GM21367 (cell line): Measurements from ENCODE around the gene PIWIL1.

Experiments used
- ATAC-seq: cut with Tn5 transposase; IDR thresholded peaks from one replicate; pipeline ENCODE4 v1.9.1; 2021; ENCODE audit not compliant: unreplicated experiment

PIWIL1 gene

DNA sequence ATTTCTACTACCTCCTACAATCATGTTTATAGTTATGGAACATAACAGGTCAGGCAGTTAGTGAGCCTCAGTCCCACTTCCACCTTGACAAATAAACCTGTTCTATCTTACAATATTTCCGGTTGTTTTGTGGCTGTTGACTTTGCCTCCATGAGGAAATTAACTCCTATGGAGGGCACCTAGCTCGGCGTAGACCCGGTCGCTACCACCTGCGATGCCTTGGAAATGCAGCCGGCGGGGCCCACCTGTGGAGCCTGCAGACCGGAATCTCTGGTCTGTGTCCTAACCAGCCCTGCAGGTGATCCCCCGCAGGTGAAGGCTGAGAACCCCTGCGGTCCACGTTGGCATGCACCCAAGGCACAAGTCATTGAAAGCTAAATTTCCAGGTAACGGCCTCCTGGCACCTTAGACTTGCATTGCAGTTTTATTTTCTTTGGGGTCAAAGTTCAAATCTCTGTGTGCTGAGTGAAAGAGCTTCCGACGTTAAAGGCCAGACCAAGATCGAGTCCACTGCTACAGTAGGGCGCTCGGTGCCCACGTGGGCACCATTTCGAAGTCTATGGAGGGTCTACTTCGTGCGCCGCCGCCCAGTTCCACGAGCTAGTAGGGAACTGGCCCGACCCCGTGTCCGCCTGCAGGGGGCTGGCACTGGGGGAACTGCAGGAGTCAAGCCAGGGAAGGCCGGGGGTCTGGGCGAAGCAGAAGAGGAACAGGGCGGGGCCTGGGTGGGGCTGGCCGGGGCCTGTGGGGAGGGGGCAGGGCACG is 782 bp upstream of the PIWIL1 start:
- ATAC-seq: no peak

DNA sequence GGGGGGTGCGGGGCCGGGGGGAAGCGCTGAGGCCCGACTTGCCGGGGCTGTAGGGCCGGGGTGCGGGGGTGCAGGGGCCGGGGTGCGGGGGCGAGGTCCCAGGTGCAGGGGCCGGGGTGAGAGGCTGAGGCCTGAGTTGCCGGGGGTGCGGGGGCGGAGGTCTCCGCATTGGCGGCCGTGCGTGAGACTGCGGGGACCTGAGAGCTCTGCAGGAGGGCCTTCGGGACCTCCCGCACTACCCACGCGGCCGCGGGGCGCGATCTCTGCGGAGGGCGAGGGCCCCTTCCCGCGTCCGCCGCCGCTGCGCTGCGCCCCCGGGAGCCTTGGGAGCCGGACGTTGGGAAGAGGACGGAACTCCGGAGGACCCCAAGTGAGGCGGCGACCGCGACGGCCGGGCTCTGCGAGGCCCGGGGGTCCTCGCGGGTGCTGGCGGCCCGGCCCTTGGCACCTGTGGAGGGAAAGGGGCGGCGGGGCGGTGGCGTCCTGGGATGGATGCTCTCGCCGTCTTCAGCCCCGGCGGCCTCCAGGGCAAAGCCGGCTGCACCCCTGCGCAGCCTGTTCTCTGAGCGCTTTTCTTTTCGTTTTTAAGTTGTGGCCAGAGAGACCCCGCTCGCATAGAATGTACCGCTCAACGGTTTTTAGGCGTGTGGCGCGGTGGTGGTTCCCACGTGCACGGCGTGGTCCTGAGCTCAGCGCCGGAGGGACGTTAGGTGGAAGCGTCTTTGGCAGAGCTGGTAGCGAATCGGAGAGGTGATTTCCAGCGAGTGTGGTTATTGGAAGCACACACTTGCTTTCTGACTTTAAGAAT is 1.3 kb downstream of the PIWIL1 start:
- ATAC-seq: no peak

GRCh38 chr12:130339951-130340350 is 2.3 kb downstream of the PIWIL1 start:
- no peak for ATAC-seq

GRCh38 chr12:130342442-130342841 is 4.8 kb downstream of the PIWIL1 start:
- ATAC-seq: no peak

GRCh38 chr12:130342842-130343241 is 5.2 kb downstream of the PIWIL1 start:
- no peak for ATAC-seq

- no peak for ATAC-seq
Observed at GRCh38 chr12:130344529-130344928, 6.8 kb downstream of the PIWIL1 start.

DNA sequence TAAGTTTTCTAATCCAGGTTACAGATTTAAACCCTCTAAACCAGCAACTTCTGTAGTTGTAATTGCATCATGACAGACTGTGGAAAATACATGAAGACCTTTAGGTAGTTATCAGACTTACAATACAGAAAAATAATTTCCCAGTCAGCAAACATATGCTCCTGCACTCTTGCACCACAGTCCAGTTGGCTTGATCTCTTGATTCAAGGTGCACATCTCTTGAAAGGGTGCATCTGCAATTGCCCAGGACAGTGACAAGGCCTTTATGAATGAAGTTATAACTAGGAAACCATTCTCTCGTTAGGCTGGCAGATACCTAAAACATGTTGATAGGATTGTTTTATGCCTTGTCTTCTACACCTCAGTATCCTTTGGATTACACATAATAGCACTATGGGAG is 7.6 kb downstream of the PIWIL1 start:
- ATAC-seq: no peak

DNA sequence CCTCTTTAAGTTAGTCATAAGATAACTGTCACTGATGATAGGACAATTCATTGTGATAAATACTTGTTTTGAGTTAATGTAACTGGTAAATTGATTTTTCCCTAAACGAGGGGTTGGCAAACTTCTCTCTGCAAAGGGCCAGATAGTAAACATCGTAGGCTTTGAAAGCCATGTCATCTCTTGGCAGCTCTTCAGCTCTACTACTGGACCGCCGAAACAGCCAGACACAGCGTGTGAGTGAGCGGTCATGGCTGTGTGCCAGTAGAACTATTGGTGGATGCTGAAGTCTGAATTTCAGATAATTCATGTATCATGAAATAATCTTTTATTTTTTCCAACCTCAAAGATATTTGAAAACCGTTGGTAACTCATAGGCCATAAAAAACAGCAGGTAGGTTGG is 9.9 kb downstream of the PIWIL1 start:
- ATAC-seq: no peak

DNA sequence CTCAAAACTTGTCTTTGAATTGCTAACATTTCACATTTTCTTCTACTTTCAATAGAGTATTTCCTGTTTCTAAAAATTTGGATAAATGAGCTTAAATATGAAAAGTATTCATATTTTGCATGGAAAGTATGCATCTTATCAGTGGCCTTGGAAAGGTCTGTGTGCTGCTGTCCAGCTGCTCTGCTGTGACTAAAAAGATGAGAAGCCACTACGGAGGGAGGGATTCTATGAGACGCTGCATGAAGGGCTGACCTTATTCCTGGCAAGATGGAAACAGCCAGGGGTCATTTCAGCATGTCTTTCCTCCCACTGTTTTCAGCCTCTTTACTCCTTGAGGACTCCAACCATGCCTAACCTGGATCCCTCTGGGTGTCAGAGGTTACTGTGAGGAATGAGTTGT is 13.0 kb downstream of the PIWIL1 start:
- no peak for ATAC-seq

- no peak for ATAC-seq
Observed at GRCh38 chr12:130351326-130351725, 13.6 kb downstream of the PIWIL1 start.

DNA sequence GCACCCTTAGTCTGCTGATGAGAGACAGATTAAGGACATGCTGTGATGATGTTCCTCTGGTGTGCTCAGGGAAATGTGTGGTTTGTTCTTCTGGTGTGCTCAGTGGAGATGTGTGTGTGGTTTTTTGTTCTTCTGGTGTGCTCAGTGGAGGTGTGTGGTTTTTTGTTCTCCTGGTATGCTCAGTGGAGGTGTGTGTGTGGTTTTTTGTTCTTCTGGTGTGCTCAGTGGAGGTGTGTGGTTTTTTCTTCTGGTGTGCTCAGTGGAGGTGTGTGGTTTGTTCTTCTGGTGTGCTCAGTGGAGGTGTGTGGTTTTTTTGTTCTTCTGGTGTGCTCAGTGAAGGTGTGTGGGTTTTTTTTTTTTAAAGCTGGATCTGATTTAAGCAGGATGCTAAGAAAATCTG is 15.4 kb downstream of the PIWIL1 start:
- ATAC-seq: no peak

DNA sequence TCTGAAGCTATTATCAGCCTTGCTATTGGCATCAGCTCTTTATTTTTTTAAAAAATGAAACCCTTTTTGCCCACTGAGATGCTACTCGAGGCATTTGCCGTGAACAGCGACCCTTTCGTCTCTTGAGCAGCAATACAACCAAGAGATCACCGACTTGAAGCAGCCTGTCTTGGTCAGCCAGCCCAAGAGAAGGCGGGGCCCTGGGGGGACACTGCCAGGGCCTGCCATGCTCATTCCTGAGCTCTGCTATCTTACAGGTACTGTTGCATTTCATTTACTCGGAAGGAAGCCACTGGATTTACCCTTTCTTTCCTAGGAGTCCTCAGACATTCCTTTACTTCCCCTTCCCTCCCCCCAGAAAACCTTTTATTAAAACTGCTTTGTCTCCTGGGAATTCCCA is 16.7 kb downstream of the PIWIL1 start:
- no peak for ATAC-seq

GRCh38 chr12:130356222-130356621 is 18.5 kb downstream of the PIWIL1 start:
- ATAC-seq: no peak

DNA sequence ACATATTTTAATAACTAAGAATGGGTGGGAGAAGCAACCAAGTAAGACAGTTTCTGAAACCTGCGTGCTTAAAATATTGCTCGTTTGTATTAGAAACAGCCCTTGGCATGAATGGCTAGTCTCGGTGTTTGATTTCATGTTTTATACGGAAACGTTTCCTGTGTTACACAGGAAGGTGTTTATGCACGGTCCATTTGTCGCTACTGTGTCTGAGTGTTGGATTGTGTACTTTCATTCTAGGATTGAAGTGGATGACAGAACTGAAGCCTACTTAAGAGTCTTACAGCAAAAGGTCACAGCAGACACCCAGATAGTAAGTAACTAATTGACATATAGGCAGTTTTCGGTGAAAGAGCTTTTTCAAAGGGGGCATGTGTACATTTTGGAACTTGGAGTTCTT is 19.6 kb downstream of the PIWIL1 start:
- no peak for ATAC-seq

DNA sequence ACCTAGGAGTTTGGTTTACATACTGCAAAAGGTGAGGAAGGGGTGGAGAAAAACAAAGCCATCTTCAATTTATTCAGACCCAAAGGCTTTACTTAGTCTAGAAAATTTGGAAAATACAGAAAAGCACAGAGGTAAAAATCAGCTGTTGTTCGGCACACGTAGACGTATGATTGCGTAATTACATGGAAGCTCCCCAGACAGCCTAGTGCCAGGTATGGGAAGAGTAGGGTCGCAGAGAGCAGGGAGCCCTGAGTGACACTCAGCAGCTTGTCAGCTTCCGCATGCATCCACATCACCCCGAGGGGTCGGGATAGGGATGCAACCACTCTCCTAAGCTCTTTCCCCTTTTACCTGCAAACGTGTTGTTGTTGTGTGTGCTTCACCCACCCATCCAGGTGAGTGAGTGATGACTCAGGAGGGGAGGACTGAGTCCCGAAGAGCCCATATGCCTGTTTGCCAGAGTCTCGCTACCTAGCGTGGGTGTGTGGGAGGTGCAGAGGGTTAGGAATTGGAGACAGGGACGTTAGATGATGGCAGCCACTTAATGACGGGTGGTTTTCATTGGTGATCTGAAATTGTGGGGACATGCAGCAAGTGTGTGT is 20.1 kb downstream of the PIWIL1 start:
- no peak for ATAC-seq

DNA sequence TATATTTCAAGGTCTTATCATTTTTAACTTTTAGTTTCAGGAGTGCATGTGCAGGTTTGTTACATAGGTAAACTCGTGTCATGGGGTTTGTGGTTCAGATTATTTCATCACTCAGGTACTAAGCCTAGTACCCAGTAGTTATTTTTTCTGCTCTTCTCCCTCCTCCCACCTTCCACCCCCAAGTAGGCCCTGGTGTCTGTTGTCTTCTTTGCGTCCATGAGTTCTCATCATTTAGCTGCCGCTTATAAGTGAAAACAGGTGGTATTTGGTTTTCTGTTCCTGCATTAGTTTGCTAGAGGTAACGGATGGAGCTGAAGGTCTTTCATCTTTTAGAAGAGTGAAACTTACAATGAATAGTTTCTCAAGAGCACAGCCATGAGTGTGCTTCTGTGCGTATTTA is 24.4 kb downstream of the PIWIL1 start:
- ATAC-seq: no peak

DNA sequence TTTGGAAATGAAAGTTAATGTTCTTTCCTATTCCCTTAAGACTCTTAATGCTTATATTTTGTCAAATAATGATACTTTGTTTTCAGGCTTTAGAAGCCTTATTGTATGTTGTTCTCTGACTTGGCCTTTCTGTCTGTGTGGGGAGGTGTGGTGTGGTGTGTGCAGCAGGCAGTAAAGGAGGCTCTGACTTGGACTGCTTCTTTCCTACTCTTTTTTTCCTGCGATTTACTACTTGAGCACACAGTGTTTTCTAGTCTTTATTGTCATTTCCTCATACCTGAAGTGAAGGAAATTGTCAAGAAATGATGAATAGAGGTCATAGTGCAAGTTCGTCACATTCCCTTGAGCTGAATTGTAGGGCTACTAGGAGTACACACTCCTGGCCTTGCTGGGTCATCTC is 26.9 kb downstream of the PIWIL1 start:
- ATAC-seq: no peak

DNA sequence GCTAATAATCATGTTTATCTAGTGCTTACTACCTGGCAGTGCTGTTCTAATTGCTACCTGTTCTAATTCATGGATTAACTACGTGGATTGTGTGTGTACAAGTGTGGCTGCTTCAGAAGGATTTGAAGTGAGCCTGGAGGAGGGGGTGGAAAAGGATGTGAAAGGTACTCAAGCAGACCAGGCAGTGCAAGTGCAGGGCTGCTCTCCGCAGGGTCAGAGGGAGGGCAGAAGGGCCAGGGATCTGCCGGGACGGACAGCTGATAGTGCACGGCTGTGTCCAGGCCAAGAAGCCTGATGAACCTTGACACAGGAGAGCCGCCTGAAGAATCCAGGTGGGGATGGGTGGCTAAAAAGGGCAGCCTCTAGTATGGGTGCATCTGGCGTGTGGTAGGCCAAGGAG is 28.5 kb downstream of the PIWIL1 start:
- no peak for ATAC-seq

- no peak for ATAC-seq
Observed at GRCh38 chr12:130367003-130367402, 29.3 kb downstream of the PIWIL1 start.

GRCh38 chr12:130367523-130367922 is 29.8 kb downstream of the PIWIL1 start:
- no peak for ATAC-seq

DNA sequence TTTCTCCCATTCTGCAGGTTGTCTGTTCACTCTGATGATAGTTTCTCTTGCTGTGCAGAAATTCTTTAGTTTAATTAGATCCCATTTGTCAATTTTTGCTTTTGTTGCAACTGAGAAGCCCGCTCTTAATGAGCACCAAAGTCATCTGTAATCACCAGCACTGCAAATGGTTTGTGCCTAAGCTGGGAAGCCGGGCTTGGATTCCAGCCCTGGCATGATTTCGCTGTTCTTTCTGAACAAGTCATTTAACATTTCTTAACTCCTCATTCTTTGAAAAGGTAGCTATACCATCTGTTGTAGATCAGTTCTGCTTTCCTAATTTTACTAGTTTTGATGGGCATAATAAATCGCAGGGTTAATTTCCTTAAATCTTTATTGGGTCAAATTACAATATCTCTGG is 32.1 kb downstream of the PIWIL1 start:
- ATAC-seq: no peak

GRCh38 chr12:130371296-130371695 is 33.6 kb downstream of the PIWIL1 start:
- no peak for ATAC-seq
